ENCODE data around the gene JCHAIN.

GRCh38 chr4:70676554-70677090, 10.3 kb upstream of the JCHAIN start:
- TF ChIP-seq CTCF (IDR thresholded peaks at IDR 0.05) (no peak), EZH2phosphoT487 (IDR thresholded peaks at IDR 0.05) (no peak), EZH2 (IDR thresholded peaks at IDR 0.05) (no peak)

Data from neural progenitor cell (in vitro differentiated cells).